ENCODE measurements around the gene ZHX3.
"Not testable (repeated sequence)": the region's sequence is repeated elsewhere in the genome, so short reads cannot be mapped to it uniquely, and the experiment has no call there.

ZHX3 gene

GRCh38 chr20:41135888-41136679, 181.4 kb downstream of the ZHX3 start:
- no peak for DNase-seq (ENCODE audit: low read depth, low spot score)

- no peak for DNase-seq (ENCODE audit: low read depth, low spot score)
These were observed 182.2 kb downstream of the ZHX3 start for GRCh38 chr20:41135187-41135887.

GRCh38 chr20:41134362-41135186, 183.0 kb downstream of the ZHX3 start:
- DNase-seq (ENCODE audit: low read depth, low spot score) = no peak

GRCh38 chr20:41133709-41134361, 183.7 kb downstream of the ZHX3 start:
- no peak for DNase-seq (ENCODE audit: low read depth, low spot score)

GRCh38 chr20:41132388-41132775, 185.1 kb downstream of the ZHX3 start:
- DNase-seq (ENCODE audit: low read depth, low spot score) = not testable (repeated sequence)

- no peak for DNase-seq (ENCODE audit: low read depth, low spot score)
These were observed 185.7 kb downstream of the ZHX3 start for GRCh38 chr20:41131594-41132387.
